ENCODE data around the gene STC2.

GRCh38 chr5:173340451-173340850 is 12.2 kb upstream of the STC2 start:
- TF ChIP-seq POLR2A (IDR thresholded peaks at IDR 0.05) (no peak), POLR2AphosphoS5 (IDR thresholded peaks at IDR 0.05) (no peak)
